DMS79 (cell line): Measurements from ENCODE around the gene KANSL2.
"Not testable (repeated sequence)": the region's sequence is repeated elsewhere in the genome, so short reads cannot be mapped to it uniquely, and the experiment has no call there.

Experiments
- DNase-seq: peaks from one replicate; lab custom pipeline; 2025; lab: John Stamatoyannopoulos, UW

Gene KANSL2

GRCh38 chr12:48681710-48682532, at the start of gene KANSL2:
Gene KANSL2, minus strand, starts transcription at chr12:48682238. Its CDS starts 606 bp downstream, at chr12:48681632.
- DNase-seq = peak; percentile 98

- DNase-seq = no peak
Measured at GRCh38 chr12:48728807-48729206, 46.8 kb upstream of the KANSL2 start.

GRCh38 chr12:48720737-48721136, 38.7 kb upstream of the KANSL2 start:
- DNase-seq = not testable (repeated sequence)

- not testable (repeated sequence) for DNase-seq
Measured at GRCh38 chr12:48720171-48720570, 38.1 kb upstream of the KANSL2 start.

GRCh38 chr12:48719002-48719401, 37.0 kb upstream of the KANSL2 start:
- DNase-seq = not testable (repeated sequence)

- no peak for DNase-seq
Measured at GRCh38 chr12:48717252-48717695, 35.2 kb upstream of the KANSL2 start.

GRCh38 chr12:48716493-48717251, 34.6 kb upstream of the KANSL2 start, which contains the start of gene CCNT1:
Gene CCNT1, minus strand, starts transcription at chr12:48716707. Its CDS starts 32 bp downstream, at chr12:48716675.
- peak; percentile 99 for DNase-seq

- DNase-seq = no peak
Measured at GRCh38 chr12:48716168-48716492, 34.1 kb upstream of the KANSL2 start.

- DNase-seq = no peak
Measured at GRCh38 chr12:48712209-48712608, 30.2 kb upstream of the KANSL2 start.

GRCh38 chr12:48698822-48699221, 16.8 kb upstream of the KANSL2 start:
- DNase-seq = not testable (repeated sequence)

GRCh38 chr12:48696626-48697025, 14.6 kb upstream of the KANSL2 start:
- DNase-seq = no peak

GRCh38 chr12:48695859-48696258, 13.8 kb upstream of the KANSL2 start:
- DNase-seq = no peak

- no peak for DNase-seq
Measured at GRCh38 chr12:48694038-48694437, 12.0 kb upstream of the KANSL2 start.

GRCh38 chr12:48693572-48693971, 11.5 kb upstream of the KANSL2 start:
- DNase-seq = no peak

GRCh38 chr12:48691826-48692487, 9.9 kb upstream of the KANSL2 start:
- no peak for DNase-seq

GRCh38 chr12:48690990-48691389, 9.0 kb upstream of the KANSL2 start:
- no peak for DNase-seq

- DNase-seq = no peak
Measured at GRCh38 chr12:48690436-48690835, 8.4 kb upstream of the KANSL2 start.

- DNase-seq = no peak
Measured at GRCh38 chr12:48688836-48689235, 6.8 kb upstream of the KANSL2 start.

GRCh38 chr12:48687592-48687991, 5.6 kb upstream of the KANSL2 start:
- no peak for DNase-seq

- no peak for DNase-seq
Measured at GRCh38 chr12:48686615-48687334, 4.7 kb upstream of the KANSL2 start.

- no peak for DNase-seq
Measured at GRCh38 chr12:48686037-48686595, 4.1 kb upstream of the KANSL2 start.

GRCh38 chr12:48683534-48683933, 1.5 kb upstream of the KANSL2 start:
- DNase-seq = no peak
